Umbilical cord (tissue), 2 donors: Measurements from ENCODE around the gene TPRG1. TPM values are rescaled to one million over a fixed set of nuclear protein-coding genes. Genes with fewer than 3 reads are reported as not detected.

ENCODE experiments used
- DNase-seq: peaks from one replicate; pipeline ENCODE4 v3.0.0-alpha.2; 2015; ENCODE audit warnings: low spot score
- total RNA-seq: library from RNA; depleted of rRNA; stranded (reverse); fragments of >200 nt; gene quantifications from one replicate; pipeline ENCODE4 v1.2.3, GENCODE V29; 2014; ENCODE audit warnings: low replicate concordance; ENCODE audit not compliant: insufficient read depth

Gene TPRG1
- total RNA-seq, 1 donor from 2014 or later = 13.5 TPM

- no peak for DNase-seq
Measured at GRCh38 chr3:189353988-189354889, 182.5 kb downstream of the TPRG1 start.

DNA sequence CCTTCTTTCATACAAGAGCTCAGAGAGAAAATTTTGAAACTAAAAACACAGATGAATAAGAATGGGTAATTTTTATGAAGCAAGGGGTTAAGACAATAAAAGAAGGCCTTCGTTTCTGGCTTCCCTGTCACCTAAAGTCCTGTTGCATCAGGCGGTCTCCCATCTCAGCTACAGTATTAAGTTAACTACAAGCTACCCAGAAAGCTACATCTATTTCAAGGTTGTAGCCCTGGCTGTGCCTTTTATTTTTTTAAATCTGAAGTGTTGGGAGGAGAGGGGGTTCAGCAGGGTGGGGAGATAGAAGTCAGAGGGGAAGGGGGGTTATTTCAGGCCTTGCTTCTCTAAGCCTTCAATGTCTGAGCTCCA, 183.3 kb downstream of the TPRG1 start:
- no peak for DNase-seq

GRCh38 chr3:189355481-189356201, 183.9 kb downstream of the TPRG1 start:
- no peak for DNase-seq

- DNase-seq = no peak
Measured at GRCh38 chr3:189360291-189360690, 188.5 kb downstream of the TPRG1 start.

DNA sequence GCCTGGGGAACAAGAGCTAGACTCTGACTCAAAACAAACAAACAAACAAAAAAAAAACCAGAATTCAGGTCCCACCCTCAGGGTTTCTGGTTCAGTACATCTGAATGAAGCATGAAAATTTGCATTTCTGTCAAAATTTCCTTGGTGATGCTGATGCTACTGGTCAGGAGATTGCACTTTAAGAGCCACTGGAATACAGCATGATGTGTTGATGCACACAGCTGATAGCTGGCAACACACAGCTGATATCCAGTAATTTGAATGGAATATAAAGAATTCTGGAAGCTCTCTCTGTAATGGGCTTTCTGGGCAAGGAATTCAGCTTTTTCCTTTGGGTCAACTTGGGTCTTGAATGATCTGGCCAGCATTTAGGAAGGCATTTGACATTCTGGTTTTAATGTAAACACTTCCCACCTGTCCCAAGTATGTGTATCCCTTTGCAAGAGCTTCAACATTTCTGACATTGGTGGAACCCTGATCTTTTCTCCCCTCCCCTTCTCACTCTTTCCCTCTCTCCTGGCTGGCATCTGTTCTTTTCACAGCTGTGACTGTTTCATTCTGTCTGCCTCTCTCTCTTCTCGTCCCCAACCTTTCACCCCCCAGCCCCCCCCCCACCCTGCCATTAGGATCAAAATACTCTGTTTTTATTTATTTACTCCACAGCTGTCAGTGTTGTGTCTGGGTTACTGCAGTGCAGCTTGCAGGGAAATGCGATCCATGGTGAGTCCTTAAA, 189.5 kb downstream of the TPRG1 start:
- DNase-seq = no peak

DNA sequence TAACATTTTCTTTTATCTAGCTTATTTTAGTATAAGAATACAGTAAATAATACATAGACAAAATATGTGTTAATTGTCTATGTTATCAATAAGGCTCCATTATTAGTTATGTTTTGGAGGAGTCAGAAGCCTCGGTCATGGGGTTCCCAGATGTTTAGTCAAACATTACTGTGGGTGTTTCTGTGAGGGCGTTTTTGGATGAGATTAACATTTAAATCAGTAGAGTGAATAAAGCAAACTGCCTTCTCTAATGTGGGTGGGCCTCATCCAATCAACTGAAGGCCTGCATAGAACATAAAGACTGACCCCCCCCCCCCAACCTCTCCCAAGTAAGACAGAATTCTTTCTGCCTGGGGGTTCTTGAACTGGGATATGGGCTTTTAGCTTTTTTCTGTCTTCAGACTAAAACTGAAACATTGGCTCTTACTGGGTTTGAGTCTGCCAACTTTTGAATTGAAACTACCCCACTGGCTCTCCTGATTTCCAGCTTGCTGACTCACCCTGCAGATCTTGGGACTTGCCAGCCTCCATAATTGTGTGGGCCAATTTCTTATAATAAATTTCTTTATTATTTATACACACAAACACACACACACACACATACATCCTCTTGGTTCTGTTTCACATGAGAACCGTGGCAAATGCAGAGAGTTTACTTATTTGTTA, 192.0 kb downstream of the TPRG1 start:
- DNase-seq = no peak

- no peak for DNase-seq
Measured at GRCh38 chr3:189365609-189366564, 194.1 kb downstream of the TPRG1 start.

- no peak for DNase-seq
Measured at GRCh38 chr3:189368384-189368783, 196.6 kb downstream of the TPRG1 start.

DNA sequence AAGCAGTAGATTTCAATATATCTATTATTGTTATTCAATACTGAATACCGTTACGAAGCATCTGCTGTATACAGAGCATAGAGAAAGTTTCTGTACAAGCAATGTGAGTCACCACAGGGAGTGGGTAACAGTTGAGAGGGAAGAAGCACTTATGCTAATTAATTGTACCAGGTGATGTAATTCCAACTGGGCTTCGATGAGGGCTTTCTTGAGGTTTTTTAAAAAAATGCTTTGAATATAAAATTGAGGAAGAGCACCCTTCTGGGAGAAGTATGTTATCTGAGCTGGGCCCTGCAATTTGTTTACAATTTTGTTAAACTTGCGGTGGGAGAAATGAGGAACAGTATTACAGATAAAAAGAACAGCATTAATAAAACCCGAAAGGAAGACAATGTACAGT, 197.9 kb downstream of the TPRG1 start:
- DNase-seq = no peak

- DNase-seq = no peak
Measured at GRCh38 chr3:189372243-189372642, 200.5 kb downstream of the TPRG1 start.
